Measurements from ENCODE around the gene PNPLA3. TPM values are rescaled to one million over a fixed set of nuclear protein-coding genes. Genes with fewer than 3 reads are reported as not detected.

The PNPLA3 gene
- total RNA-seq, 1 experiment from 2014 or later = 0.36 TPM

- DNase-seq (no peak), ATAC-seq (no peak)
- no peaks in the 10 kb centered on the region for H3K27me3 ChIP-seq (ENCODE audit: low read length)
- intact Hi-C loops (cut with micrococcal nuclease) = no loop called here
- no peaks in the 10 kb centered on the region for H3K79me2 ChIP-seq (ENCODE audit: low read length)
- no peak overlapping the region for H3K9ac ChIP-seq (ENCODE audit: low read length)
- no peaks in the 10 kb centered on the region for H3K9me2 ChIP-seq (replicated peaks; ENCODE audit: low read length)
- ChIA-PET CTCF (no interaction called here), POLR2A (ENCODE audit: unreplicated experiment) (no interaction called here)
- no peak overlapping the region for H2AFZ ChIP-seq (ENCODE audit: low read length)
- no peak overlapping the region for H3K4me3 ChIP-seq (ENCODE audit: low read length)
- peaks cover 24% of the 10 kb centered on the region for H3K36me3 ChIP-seq (ENCODE audit: low read depth, low read length)
- no peak overlapping the region for H3K27ac ChIP-seq (ENCODE audit: low read length)
- no peaks in the 10 kb centered on the region for H3K9me3 ChIP-seq (ENCODE audit: low read length)
- H3K4me2 ChIP-seq (ENCODE audit: low read length) = no peak overlapping the region
- TF ChIP-seq EZH2 (IDR thresholded peaks at IDR 0.05; ENCODE audit: low read length, unreplicated experiment) = no peak
- no peak for TF ChIP-seq EZH2phosphoT487 (IDR thresholded peaks at IDR 0.05; ENCODE audit: borderline replicate concordance, low read length)
- TF ChIP-seq, protein P1, sequence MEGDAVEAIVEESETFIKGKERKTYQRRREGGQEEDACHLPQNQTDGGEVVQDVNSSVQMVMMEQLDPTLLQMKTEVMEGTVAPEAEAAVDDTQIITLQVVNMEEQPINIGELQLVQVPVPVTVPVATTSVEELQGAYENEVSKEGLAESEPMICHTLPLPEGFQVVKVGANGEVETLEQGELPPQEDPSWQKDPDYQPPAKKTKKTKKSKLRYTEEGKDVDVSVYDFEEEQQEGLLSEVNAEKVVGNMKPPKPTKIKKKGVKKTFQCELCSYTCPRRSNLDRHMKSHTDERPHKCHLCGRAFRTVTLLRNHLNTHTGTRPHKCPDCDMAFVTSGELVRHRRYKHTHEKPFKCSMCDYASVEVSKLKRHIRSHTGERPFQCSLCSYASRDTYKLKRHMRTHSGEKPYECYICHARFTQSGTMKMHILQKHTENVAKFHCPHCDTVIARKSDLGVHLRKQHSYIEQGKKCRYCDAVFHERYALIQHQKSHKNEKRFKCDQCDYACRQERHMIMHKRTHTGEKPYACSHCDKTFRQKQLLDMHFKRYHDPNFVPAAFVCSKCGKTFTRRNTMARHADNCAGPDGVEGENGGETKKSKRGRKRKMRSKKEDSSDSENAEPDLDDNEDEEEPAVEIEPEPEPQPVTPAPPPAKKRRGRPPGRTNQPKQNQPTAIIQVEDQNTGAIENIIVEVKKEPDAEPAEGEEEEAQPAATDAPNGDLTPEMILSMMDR (conservative IDR thresholded peaks at IDR 0.05; ENCODE audit: low read depth, low read length) = no peak
- BruUV-seq (replicated peaks) = no TSS peak
- no peaks in the 10 kb centered on the region for H3K4me1 ChIP-seq (ENCODE audit: insufficient read depth, low read length)
- no peaks in the 10 kb centered on the region for H3F3A ChIP-seq (ENCODE audit: low read length, unreplicated experiment)
- no peaks in the 10 kb centered on the region for H4K20me1 ChIP-seq (ENCODE audit: low read length)
Observed at GRCh38 chr22:43968614-43969013, 45.0 kb downstream of the PNPLA3 start.

- H3K36me3 ChIP-seq (ENCODE audit: low read depth, low read length) = peaks cover 23% of the 10 kb centered on the region
- no peak overlapping the region for H3K9ac ChIP-seq (ENCODE audit: low read length)
- H3K9me2 ChIP-seq (replicated peaks; ENCODE audit: low read length) = no peaks in the 10 kb centered on the region
- CTCF ChIA-PET = no interaction called here
- H3F3A ChIP-seq (ENCODE audit: low read length, unreplicated experiment) = no peaks in the 10 kb centered on the region
- no peaks in the 10 kb centered on the region for H3K9me3 ChIP-seq (ENCODE audit: low read length)
- H3K4me2 ChIP-seq (ENCODE audit: low read length) = no peak overlapping the region
- H4K20me1 ChIP-seq (ENCODE audit: low read length) = no peaks in the 10 kb centered on the region
- no peak overlapping the region for H2AFZ ChIP-seq (ENCODE audit: low read length)
- no peaks in the 10 kb centered on the region for H3K27me3 ChIP-seq (ENCODE audit: low read length)
- H3K79me2 ChIP-seq (ENCODE audit: low read length) = no peaks in the 10 kb centered on the region
- POLR2A ChIA-PET (ENCODE audit: unreplicated experiment) = no interaction called here
- H3K4me1 ChIP-seq (ENCODE audit: insufficient read depth, low read length) = no peaks in the 10 kb centered on the region
- no peak overlapping the region for H3K27ac ChIP-seq (ENCODE audit: low read length)
- BruUV-seq (replicated peaks) = no TSS peak
- no peak for ATAC-seq
- no peak for DNase-seq
- no peak for TF ChIP-seq EZH2 (IDR thresholded peaks at IDR 0.05; ENCODE audit: low read length, unreplicated experiment)
- TF ChIP-seq, protein P1 (conservative IDR thresholded peaks at IDR 0.05; ENCODE audit: low read depth, low read length) = no peak
- no peak for TF ChIP-seq EZH2phosphoT487 (IDR thresholded peaks at IDR 0.05; ENCODE audit: borderline replicate concordance, low read length)
- H3K4me3 ChIP-seq (ENCODE audit: low read length) = no peak overlapping the region
- intact Hi-C loops (cut with micrococcal nuclease) = no loop called here
Observed at GRCh38 chr22:43969021-43969878, 45.6 kb downstream of the PNPLA3 start.
